Stromal cell of bone marrow (primary cell): ENCODE measurements around the gene DNAJC3.
"Not testable (repeated sequence)": the region's sequence is repeated elsewhere in the genome, so short reads cannot be mapped to it uniquely, and the experiment has no call there.

ENCODE experiments used
- DNase-seq: peaks from one replicate; pipeline ENCODE4 v3.0.0-alpha.2; 2012; ENCODE audit warnings: low read depth

The DNAJC3 gene

GRCh38 chr13:95783747-95784146, 106.8 kb downstream of the DNAJC3 start:
- DNase-seq = no peak

GRCh38 chr13:95784161-95784899, 107.4 kb downstream of the DNAJC3 start:
- DNase-seq = peak; percentile 60

DNA sequence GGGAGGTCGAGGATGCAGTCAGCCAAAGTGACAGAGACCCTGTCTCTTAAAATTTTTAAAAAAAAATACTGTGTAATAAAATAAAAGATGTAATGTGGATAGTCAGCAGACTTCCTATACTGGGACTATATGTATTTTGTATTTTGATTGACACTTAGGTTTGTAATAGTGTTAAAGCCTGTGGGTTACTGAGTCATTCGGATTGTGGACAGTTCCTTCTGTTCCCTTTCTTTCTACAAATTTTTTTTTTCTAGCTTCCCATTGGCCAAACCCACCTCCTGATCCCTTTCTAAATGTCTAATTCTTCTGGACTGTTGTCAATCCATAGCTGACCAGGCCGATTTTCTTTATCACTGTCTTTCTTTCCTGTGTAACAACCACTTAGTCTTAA, 108.0 kb downstream of the DNAJC3 start:
- peak; percentile 14 for DNase-seq

DNA sequence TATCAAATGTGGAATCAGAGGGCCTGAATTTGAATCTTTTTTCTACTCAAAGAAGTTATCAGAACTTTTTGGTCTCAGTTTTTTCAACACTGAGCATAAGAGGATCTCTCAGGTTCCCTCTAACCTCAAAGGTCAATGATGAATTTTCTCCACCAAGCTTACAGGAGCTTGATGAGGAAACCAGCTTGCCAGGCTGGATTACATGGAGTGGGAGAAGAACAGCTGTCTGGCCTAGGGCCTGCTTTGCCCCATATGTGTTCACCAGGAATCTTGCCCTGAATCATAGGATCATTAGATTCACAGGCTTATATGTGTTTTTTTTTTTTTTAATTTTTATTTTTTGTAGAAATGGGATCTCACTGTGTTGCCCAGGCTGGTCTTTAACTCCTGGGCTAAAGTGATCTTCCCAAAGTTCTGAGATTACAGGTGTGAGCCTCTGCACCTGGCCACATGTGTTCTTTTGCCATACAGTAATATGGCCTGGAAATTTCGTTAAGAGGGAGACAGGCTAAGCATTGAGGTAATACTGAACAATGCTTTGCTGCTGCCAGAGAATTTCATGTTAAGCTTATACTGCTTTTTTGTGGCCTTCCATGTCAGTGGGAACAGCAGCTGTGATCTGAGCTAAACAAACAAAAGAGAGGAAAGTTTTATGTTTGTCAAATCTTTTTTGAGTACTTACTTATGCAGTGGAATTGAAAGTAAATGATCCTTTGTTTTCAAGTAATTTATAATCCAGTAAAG, 110.6 kb downstream of the DNAJC3 start:
- DNase-seq = no peak

GRCh38 chr13:95788100-95788463, 111.1 kb downstream of the DNAJC3 start:
- DNase-seq = no peak

- DNase-seq = not testable (repeated sequence)
Measured at GRCh38 chr13:95789315-95789714, 112.4 kb downstream of the DNAJC3 start.

DNA sequence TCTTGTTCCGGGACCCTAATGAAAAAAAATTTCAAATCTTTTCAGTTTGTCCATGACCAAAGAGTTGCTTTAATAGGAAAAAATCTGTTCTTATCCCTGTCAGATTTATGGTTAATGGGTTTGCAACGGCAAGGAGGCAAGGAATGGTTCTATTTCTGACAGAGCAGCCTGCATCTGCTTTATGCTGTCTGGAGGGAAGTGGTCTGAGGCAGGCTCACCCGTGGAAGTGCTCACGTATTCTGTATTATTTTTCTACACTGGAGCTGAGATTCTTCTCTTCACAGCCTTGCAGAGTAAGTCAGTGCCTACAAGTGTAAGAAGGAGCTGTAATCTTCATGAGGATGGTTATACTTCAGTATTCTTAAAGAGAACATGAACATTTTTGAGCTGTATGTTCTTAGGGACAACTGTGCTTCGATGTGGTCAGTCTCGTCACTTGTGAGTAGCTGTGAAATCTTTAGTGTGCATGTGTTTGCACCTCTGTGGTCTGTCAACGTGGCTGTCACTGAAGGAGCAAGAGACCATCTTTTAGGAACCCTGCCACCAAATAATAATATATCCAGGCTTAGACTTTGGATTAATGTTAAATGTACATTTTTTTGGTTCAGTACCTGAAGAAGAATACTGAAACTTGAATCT, 114.3 kb downstream of the DNAJC3 start:
- no peak for DNase-seq

GRCh38 chr13:95793018-95793555, 116.1 kb downstream of the DNAJC3 start:
- no peak for DNase-seq

- DNase-seq = no peak
Measured at GRCh38 chr13:95793781-95794180, 116.8 kb downstream of the DNAJC3 start.

GRCh38 chr13:95797016-95797415, 120.1 kb downstream of the DNAJC3 start:
- no peak for DNase-seq

DNA sequence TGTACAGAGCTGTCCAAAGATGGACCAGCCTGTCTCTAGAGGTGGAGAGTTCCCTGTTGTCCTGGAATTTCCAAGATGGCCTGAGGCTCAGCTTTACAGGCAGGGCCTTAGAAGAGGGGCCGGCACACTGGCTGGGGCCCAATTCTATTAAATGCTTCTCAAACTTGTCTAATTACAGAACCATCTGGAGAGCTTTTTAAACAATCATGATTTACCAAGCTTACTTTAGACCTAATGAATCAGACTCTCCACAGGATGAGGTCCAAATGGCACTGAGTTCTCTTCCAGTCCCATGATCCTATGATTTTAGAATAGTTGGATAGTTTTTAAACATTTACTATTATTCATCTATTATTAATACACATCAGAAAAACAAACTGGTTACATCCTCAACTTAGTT, 123.5 kb downstream of the DNAJC3 start:
- no peak for DNase-seq

DNA sequence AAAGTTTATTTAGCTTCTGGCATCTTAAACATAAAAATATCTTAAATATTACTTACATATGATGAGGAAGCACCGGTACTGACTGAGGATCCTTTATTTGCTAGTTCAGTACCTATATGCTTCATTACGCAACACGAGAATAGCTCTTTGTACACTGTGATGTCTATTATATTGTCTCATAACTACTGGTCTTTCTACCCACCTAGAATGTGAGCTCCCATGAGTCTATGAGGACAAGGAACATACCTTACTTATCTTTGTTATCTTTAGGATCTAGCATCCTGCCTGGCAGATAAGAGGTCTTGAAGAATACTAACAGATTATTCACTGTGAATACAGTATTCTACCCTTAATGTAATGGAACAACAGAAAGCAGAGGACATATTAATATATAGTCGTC, 124.9 kb downstream of the DNAJC3 start:
- no peak for DNase-seq

GRCh38 chr13:95805921-95806320, 129.0 kb downstream of the DNAJC3 start:
- DNase-seq = no peak

DNA sequence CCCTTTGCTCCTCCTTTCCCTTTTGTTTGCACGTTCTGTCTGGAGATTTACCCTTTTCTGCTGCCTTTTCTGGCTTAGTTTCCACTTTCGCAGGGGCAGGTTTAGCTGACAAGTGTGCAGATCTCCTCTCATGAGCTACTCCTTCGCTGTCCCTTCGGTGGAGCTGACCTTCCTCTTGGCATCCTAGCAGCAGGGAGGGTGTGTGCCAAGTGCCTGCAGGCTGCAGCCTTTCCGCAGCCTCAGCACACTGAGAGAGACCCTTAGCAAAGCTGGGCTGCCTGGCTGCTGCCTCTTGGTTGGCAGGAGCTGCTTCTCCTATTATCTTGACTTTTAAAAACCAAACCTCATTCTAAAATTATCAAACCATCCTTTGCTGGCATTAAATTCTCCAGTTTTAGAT, 132.5 kb downstream of the DNAJC3 start:
- no peak for DNase-seq

GRCh38 chr13:95813139-95813538, 136.2 kb downstream of the DNAJC3 start:
- DNase-seq = no peak

DNA sequence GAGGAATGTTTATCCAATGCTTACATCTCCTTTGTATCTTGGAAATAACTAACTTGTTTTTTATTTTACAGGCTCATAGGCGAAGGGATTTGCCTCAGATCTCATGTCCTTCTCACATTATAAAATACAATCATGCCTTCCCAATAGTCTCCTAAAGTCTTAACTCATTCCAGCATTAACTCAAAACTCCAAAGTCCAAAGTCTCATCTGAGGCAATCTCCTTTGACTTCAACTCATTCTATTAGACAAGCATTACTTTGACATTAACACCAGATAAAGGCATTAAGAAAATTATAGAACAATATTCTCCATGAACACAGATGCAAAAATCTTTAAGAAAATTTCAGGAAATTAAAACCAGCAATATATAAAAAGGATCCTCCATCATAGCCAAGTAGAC, 137.6 kb downstream of the DNAJC3 start:
- no peak for DNase-seq

DNA sequence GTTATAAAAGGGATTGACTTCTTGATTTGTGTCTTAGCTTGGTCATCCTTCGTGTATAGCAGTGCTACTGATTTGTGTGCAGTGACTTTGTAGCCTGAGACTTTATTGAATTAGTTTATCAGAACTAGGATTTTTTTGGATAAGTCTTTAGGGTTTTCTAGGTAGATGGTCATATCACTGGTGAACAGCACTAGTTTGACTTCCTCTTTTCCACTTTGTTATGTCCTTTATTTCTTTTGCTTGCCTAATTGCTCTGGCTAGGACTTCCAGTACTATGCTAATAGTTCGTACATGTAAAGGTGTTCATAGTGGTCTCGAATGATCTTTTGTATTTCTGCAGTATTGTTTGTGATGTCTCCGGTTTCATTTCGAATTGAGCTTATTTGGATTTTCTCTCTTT, 145.4 kb downstream of the DNAJC3 start:
- DNase-seq = no peak

- DNase-seq = no peak
Measured at GRCh38 chr13:95833126-95833525, 156.2 kb downstream of the DNAJC3 start.

GRCh38 chr13:95833719-95834118, 156.8 kb downstream of the DNAJC3 start:
- DNase-seq = no peak

DNA sequence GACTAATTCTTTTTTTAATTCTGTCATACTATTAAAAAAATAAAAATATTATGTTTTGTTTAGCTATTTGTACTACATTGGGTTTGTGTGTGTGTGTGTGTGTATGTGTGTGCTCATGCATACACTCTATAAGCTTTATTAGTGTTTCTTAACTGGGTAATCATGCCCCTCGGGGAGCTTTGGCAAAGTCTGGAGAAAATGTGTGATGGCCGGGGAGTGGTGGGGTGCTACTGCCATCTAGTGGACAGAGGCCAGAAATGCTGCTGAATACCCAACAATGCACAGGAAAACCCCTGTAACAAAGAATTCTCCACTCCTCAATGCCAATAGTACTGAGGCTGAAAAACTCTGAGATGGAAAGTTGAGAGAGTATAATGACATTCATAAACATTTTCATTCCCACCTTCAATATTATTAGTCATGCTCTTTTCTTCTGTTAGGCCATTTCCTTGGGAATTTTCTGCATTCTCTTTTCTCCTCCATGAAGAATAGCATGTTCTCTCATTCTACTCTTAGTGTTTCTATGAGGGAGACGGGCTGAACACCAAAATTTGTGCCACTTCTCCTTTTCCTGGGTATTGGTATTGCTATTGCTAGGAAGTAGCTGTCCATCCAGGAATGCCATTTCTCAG, 157.3 kb downstream of the DNAJC3 start:
- peak; percentile 43 for DNase-seq

- no peak for DNase-seq
Measured at GRCh38 chr13:95841894-95842293, 165.0 kb downstream of the DNAJC3 start.

GRCh38 chr13:95842898-95843297, 166.0 kb downstream of the DNAJC3 start:
- DNase-seq = no peak
